GM23248 (cell line): Measurements from ENCODE around the gene ARHGAP25.

Source experiments
- EZH2 ChIP-seq: fragments of 200-600 bp; sonication (generic); IDR thresholded peaks from 2 replicates; pipeline ENCODE4 v1.6.1; 2018; ENCODE audit warnings: antibody characterized with exemption, mild to moderate bottlenecking; ENCODE audit not compliant: insufficient read depth, poor library complexity, severe bottlenecking
- EZH2phosphoT487 ChIP-seq: fragments of 200-600 bp; sonication (generic); IDR thresholded peaks from 2 replicates; pipeline ENCODE4 v1.6.1; 2018; ENCODE audit warnings: antibody characterized with exemption, moderate library complexity, mild to moderate bottlenecking, low read depth; ENCODE audit not compliant: insufficient read depth

DNA sequence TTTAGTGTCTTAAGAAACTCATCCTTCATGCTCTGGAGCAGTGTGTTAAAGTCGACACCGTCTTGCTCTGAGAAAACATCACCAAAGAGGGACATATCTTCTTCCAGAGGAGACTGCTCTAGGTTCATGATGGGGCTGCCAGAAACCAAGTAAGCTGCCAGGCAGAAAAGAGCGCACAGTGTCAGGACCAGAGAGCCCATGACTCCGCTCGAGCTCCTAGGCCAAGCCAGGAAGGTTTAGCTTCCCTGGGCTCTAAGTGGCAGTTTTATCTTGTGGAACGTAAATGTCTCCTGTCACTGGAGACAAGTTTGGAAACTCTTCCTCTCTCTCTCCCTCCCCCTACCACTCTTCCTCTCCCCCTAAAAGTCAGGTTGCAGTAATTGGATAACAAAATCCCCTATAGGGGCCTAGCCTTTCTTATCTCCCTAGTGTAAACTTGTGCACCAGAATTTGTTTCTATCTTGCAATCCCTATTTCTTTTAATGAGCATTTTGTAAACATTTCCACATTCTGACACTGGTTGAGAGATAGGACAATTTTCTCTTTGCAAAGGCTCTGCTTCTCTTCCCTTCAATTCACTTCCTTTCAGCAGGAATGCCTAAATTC is 136.7 kb downstream of the ARHGAP25 start, which contains the start of gene BMP10:
- no peak for TF ChIP-seq EZH2
- no peak for TF ChIP-seq EZH2phosphoT487
